ENCODE data around the gene PTGES.
"Not testable (repeated sequence)": the region's sequence is repeated elsewhere in the genome, so short reads cannot be mapped to it uniquely, and the experiment has no call there.

PTGES gene

DNA sequence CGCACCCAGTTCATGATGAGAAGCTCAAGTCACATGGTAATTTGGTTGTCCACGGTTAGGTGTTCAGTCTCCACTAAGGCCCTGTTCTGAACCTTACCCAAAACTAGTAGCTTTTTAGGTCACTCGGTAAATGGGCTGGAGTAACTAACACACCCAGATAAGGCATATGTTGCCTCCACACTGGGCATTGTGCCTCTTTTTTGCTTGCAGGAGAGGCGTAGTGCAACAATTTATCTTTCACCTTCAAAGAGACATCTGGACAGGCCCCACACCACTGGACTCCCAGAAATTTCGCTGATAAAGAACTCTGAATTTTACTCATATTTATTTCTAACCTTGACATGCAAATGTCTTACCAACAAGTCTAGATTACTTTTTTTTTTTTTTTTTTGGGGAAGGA is 16.8 kb upstream of the PTGES start:
- Histone ChIP-seq H3K4me3 (ENCODE audit: low read depth, low read length) (no peak overlapping the region), H3K9me3 (ENCODE audit: control insufficient read depth, insufficient read depth, low read length) (no peaks in the 10 kb centered on the region), H3K9ac (ENCODE audit: low read depth, low read length) (no peak overlapping the region), H3K4me1 (ENCODE audit: control insufficient read depth, insufficient read depth, low read length) (no peaks in the 10 kb centered on the region), H3K27me3 (ENCODE audit: control insufficient read depth, insufficient read depth, low read length) (no peaks in the 10 kb centered on the region), H3K36me3 (ENCODE audit: control insufficient read depth, insufficient read depth, low read length) (no peaks in the 10 kb centered on the region), H3K27ac (ENCODE audit: low read depth, low read length) (no peak overlapping the region)

DNA sequence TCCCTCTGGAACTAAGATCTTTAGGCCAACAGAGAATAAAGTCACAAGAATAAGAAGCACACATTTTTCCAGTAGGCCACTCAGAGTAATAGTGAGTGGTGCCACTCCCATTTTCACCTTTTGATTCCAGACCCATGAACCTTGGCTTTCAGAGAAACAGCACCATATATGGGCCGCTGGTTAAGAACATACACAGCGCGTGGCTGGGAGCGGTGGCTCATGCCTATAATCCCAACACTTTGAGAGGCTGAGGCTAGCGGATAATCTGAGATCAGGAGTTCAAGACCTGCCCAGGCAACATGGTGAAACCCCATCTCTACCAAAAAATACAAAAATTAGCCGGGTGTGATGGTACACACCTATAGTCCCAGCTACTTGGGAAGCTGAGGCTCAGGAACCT is 15.6 kb upstream of the PTGES start:
- Histone ChIP-seq H3K4me1 (ENCODE audit: control insufficient read depth, insufficient read depth, low read length) (no peaks in the 10 kb centered on the region), H3K4me3 (ENCODE audit: low read depth, low read length) (no peak overlapping the region), H3K9me3 (ENCODE audit: control insufficient read depth, insufficient read depth, low read length) (no peaks in the 10 kb centered on the region), H3K9ac (ENCODE audit: low read depth, low read length) (no peak overlapping the region), H3K27me3 (ENCODE audit: control insufficient read depth, insufficient read depth, low read length) (no peaks in the 10 kb centered on the region), H3K27ac (ENCODE audit: low read depth, low read length) (no peak overlapping the region), H3K36me3 (ENCODE audit: control insufficient read depth, insufficient read depth, low read length) (no peaks in the 10 kb centered on the region)

DNA sequence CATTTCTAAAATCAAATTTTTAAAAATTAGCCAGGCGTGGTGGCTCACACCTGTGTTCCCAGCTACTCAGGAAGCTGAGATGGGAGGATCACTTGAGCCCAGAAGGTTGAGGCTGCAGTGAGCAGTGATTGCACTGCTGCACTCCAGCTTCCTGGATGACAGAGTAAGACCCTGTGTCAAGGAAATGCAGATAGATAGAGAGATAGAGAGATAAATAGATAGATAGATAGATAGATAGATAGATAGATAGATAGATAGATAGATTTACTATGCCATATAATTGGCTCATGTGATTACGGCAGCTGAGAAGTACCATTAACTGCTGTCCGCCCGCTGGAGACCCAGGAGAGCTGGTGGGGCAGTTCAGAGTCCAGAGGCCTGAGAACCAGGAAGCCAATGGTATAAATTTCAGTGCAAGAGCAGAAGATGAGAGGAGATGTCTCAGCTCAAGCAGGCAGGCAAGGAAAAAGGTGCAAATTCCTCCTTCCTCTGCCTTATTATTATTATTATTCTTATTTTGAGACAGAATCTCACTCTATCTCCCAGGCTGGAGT is 13.0 kb upstream of the PTGES start:
- Histone ChIP-seq H3K4me1 (ENCODE audit: control insufficient read depth, insufficient read depth, low read length) (0 out of 2 replicates have a peak, but pooled peaks cover 4% of the 10 kb centered on the region), H3K36me3 (ENCODE audit: control insufficient read depth, insufficient read depth, low read length) (no peaks in the 10 kb centered on the region), H3K27ac (ENCODE audit: low read depth, low read length) (no peak overlapping the region)

DNA sequence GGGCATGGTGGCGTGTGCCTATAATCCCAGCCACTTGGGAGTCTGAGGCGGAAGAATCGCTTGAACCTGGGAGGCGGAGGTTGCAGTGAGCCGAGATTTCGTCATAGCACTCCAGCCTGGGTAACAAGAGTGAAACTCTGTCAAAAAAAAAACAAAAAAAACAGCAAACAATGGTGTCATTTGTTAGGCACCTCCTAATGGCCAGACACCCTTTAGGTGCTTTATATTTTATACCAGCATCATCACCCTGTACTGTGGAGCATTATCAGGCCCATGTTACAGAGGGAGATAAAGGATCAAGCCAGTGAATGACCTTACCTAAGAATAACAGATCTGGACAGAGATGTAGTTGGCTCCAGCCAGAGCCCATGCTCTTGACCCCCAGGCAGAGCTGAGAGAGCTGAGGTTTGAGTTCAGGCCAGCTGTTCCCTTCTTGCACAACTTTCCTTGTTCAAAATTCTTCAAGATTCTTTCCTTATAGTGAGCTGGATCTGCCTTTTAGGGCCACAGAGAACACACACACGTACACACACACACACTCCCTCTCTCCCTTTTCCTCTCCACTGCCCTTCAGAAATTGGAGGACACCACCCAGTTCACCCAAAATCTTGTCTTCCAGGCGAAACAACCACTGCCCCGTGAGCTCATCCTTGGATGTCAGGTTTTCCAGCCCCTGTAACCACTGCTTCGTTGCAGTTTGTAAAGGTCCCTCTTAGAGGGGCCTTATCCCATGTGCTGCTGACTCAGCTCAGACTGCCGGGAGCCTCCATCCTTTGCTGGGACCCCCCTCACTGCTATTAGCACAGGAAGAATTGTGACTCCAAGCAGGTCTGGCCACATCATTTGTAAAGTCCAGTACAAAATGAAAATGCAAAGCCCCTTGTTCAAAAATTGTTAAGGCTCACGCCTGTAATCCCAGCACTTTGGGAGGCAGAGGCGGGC is 10.4 kb upstream of the PTGES start:
- Histone ChIP-seq H3K9ac (ENCODE audit: low read depth, low read length) (no peak overlapping the region), H3K4me3 (ENCODE audit: low read depth, low read length) (no peak overlapping the region), H3K4me1 (ENCODE audit: control insufficient read depth, insufficient read depth, low read length) (0 out of 2 replicates have a peak, but pooled peaks cover 4% of the 10 kb centered on the region), H3K36me3 (ENCODE audit: control insufficient read depth, insufficient read depth, low read length) (no peaks in the 10 kb centered on the region), H3K27ac (ENCODE audit: low read depth, low read length) (no peak overlapping the region), H3K9me3 (ENCODE audit: control insufficient read depth, insufficient read depth, low read length) (no peaks in the 10 kb centered on the region), H3K27me3 (ENCODE audit: control insufficient read depth, insufficient read depth, low read length) (no peaks in the 10 kb centered on the region)

More for the DNA sequence above, 13.0 kb upstream of the PTGES start:
- Histone ChIP-seq H3K9me3 (ENCODE audit: control insufficient read depth, insufficient read depth, low read length) (no peaks in the 10 kb centered on the region), H3K27me3 (ENCODE audit: control insufficient read depth, insufficient read depth, low read length) (no peaks in the 10 kb centered on the region), H3K9ac (ENCODE audit: low read depth, low read length) (no peak overlapping the region), H3K4me3 (ENCODE audit: low read depth, low read length) (no peak overlapping the region)

DNA sequence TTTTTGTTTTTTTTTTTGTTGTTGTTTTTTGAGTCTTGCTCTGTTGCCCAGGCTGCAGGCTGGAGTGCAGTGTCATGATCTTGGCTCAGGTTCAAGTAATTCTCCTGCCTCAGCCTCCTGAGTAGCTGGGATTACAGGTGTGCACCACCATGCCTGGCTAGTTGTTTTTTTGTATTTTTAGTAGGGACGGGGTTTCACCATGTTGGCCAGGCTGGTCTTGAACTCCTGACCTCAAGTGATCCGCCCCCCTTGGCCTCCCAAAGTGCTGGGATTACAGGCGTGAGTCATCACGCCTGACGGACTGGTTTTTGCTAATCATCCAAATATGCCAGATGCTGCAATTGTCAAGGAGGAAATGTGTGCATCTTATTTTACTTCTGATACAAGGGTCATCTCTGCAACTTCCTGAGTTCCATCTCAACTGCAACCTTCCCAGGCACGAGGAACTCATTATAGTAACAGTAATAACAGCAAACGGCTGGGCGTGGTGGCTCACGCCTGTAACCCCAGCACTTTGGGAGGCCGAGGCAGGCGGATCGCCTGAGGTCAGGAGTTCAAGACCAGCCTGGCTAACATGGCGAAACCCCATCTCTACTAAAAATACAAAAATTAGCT is 9.6 kb upstream of the PTGES start:
- not testable (repeated sequence) for H3K27ac ChIP-seq (ENCODE audit: low read depth, low read length); H3K27me3 ChIP-seq (ENCODE audit: control insufficient read depth, insufficient read depth, low read length); H3K4me3 ChIP-seq (ENCODE audit: low read depth, low read length); H3K36me3 ChIP-seq (ENCODE audit: control insufficient read depth, insufficient read depth, low read length); H3K9ac ChIP-seq (ENCODE audit: low read depth, low read length); H3K9me3 ChIP-seq (ENCODE audit: control insufficient read depth, insufficient read depth, low read length); H3K4me1 ChIP-seq (ENCODE audit: control insufficient read depth, insufficient read depth, low read length)

DNA sequence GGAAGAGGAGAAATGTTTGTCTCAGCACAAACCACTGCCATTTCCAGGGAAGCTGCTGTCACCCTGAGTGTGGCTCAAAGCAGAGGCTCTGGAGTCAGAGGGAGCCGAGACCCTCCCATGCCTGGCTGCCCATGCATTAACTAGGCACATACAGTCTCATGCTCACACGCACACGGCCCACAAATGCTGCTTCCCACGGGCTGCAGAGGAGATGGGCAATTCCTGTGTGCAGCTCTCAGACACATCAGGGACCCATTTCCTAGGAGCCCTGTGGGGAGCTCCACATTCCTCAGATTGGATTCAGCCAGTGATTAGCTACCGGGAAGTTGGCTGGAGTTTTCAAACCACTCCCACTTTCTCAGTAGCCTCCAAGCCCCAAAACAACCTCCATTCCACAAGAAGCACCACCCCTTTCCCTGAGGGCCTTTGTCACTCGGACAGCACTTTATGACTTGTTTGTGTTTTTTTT is 9.1 kb upstream of the PTGES start:
- Histone ChIP-seq H3K9me3 (ENCODE audit: control insufficient read depth, insufficient read depth, low read length) (no peaks in the 10 kb centered on the region), H3K4me3 (ENCODE audit: low read depth, low read length) (no peak overlapping the region), H3K27ac (ENCODE audit: low read depth, low read length) (no peak overlapping the region), H3K27me3 (ENCODE audit: control insufficient read depth, insufficient read depth, low read length) (no peaks in the 10 kb centered on the region), H3K36me3 (ENCODE audit: control insufficient read depth, insufficient read depth, low read length) (no peaks in the 10 kb centered on the region), H3K9ac (ENCODE audit: low read depth, low read length) (no peak overlapping the region), H3K4me1 (ENCODE audit: control insufficient read depth, insufficient read depth, low read length) (0 out of 2 replicates have a peak, but pooled peaks cover 4% of the 10 kb centered on the region)

DNA sequence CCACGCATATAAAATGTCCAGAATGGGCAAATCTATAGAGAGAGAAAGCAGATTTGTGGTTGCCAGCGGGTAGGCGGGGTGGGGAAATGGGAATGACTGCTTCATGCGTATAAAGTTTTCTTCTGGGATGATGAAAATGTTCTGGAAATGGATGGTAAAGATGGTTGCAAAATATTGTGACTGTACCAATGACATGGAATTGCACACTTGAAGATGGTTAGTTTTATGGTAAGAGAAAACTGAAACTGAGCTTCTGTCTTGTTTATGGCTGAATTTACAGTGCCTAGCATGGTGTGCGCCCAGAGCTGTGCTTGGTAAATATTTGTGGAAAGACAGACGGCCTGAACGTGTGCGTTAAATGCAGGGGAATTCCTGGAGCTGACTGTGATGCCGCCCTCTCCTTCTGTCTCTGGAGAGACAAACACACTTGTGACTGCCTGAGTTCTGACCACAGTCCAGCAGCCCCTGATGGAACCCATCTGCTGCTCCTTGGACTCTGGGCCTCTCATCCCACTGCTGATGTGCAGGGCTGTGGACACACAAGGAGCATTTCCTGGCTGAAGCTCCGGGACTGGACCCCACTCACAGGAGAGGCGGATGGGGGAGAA is 8.6 kb upstream of the PTGES start:
- Histone ChIP-seq H3K36me3 (ENCODE audit: control insufficient read depth, insufficient read depth, low read length) (no peaks in the 10 kb centered on the region), H3K9me3 (ENCODE audit: control insufficient read depth, insufficient read depth, low read length) (no peaks in the 10 kb centered on the region), H3K27ac (ENCODE audit: low read depth, low read length) (no peak overlapping the region), H3K4me3 (ENCODE audit: low read depth, low read length) (no peak overlapping the region), H3K4me1 (ENCODE audit: control insufficient read depth, insufficient read depth, low read length) (0 out of 2 replicates have a peak, but pooled peaks cover 4% of the 10 kb centered on the region), H3K9ac (ENCODE audit: low read depth, low read length) (no peak overlapping the region), H3K27me3 (ENCODE audit: control insufficient read depth, insufficient read depth, low read length) (no peaks in the 10 kb centered on the region)

DNA sequence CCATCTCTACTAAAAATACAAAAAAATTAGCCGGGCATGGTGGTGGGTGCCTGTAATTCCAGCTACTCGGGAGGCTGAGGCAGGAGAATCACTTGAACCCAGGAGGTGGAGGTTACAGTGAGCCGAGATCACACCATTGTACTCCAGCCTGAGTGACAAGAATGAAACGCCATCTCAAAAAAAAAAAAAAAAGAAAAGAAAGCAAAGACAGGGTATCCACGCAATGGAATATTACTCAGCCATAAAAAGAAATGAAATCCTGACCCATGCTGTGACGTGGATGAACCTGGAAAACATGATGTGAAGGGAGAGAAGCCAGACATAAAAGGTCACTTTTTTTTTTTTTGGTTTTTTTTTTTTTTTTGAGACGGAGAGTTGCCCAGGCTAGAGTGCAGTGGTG is 7.9 kb upstream of the PTGES start:
- H3K27ac ChIP-seq (ENCODE audit: low read depth, low read length) = not testable (repeated sequence)

DNA sequence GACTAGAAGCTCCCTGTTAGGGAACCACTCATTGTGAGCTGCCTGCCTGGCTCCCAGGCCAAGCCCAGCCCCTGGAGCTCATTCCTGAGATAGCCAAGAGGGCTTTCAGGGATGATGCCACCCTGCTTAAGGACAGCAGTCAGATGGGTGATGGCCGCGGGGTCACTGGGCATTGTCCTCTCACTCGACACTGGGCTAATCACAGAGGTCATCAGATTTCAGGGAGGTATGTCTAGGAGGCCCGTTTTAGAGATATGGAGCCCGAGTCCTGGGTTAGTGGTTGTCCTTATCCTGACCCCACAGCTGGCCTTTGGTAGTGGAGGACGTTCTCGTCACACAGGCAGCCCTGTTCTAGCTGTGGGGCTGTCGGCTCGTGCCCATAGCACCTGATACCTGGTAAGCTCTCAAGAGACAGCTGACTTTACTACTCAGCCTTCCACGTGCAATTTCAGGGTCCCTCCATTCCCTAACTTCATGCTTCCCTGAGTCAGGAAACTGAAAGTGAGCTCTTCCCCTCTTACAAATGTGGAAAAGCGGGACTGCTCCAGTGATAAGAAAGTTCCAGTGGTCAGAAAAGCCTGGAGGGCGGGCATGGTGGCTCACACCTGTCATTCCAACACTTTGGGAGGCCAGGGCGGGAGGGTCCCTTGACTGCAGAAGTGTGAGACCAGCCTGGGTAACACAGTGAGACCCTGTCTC is 7.1 kb upstream of the PTGES start:
- Histone ChIP-seq H3K4me1 (ENCODE audit: control insufficient read depth, insufficient read depth, low read length) (0 out of 2 replicates have a peak, but pooled peaks cover 4% of the 10 kb centered on the region), H3K36me3 (ENCODE audit: control insufficient read depth, insufficient read depth, low read length) (no peaks in the 10 kb centered on the region), H3K4me3 (ENCODE audit: low read depth, low read length) (no peak overlapping the region), H3K27me3 (ENCODE audit: control insufficient read depth, insufficient read depth, low read length) (no peaks in the 10 kb centered on the region), H3K27ac (ENCODE audit: low read depth, low read length) (no peak overlapping the region), H3K9me3 (ENCODE audit: control insufficient read depth, insufficient read depth, low read length) (no peaks in the 10 kb centered on the region), H3K9ac (ENCODE audit: low read depth, low read length) (no peak overlapping the region)

More for the DNA sequence above, 7.9 kb upstream of the PTGES start:
- H3K4me1 ChIP-seq (ENCODE audit: control insufficient read depth, insufficient read depth, low read length); H3K4me3 ChIP-seq (ENCODE audit: low read depth, low read length); H3K27me3 ChIP-seq (ENCODE audit: control insufficient read depth, insufficient read depth, low read length); H3K9me3 ChIP-seq (ENCODE audit: control insufficient read depth, insufficient read depth, low read length); H3K36me3 ChIP-seq (ENCODE audit: control insufficient read depth, insufficient read depth, low read length); H3K9ac ChIP-seq (ENCODE audit: low read depth, low read length): not testable (repeated sequence)

DNA sequence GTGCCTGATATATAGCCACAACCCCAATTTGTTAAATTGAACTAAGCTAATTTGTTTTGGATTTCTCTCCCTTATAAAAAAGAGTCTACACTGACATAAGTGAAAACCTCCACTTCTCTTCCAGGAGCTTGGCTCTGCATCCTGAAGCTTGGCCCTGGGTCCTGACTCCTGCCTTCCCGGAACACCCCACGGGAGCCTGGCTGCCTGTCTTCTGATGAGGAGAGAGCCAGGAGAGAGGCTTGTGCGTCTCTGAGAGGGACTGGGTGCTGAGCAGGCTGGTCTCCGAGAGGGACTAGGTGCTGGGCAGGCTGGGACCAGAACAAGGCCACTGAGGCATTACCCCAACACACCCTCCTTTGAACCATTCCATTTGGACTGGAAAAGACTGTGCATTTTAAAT is 6.5 kb upstream of the PTGES start:
- Histone ChIP-seq H3K36me3 (ENCODE audit: control insufficient read depth, insufficient read depth, low read length) (no peaks in the 10 kb centered on the region), H3K9me3 (ENCODE audit: control insufficient read depth, insufficient read depth, low read length) (no peaks in the 10 kb centered on the region), H3K4me1 (ENCODE audit: control insufficient read depth, insufficient read depth, low read length) (0 out of 2 replicates have a peak, but pooled peaks cover 4% of the 10 kb centered on the region), H3K9ac (ENCODE audit: low read depth, low read length) (no peak overlapping the region), H3K4me3 (ENCODE audit: low read depth, low read length) (no peak overlapping the region), H3K27ac (ENCODE audit: low read depth, low read length) (no peak overlapping the region), H3K27me3 (ENCODE audit: control insufficient read depth, insufficient read depth, low read length) (no peaks in the 10 kb centered on the region)

Measured in HUES48 (cell line).